MM.1S (cell line): Measurements from ENCODE around the gene CHN2.

Source experiments
- DNase-seq: peaks from one replicate; pipeline ENCODE4 v3.0.0-alpha.2; 2015
- H2AFZ ChIP-seq: fragments of 300-600 bp; sonication (generic); 2 replicates; pipeline ENCODE4 v1.6.0; 2016; ENCODE audit warnings: antibody characterized with exemption, low read length
- H3F3A ChIP-seq: fragments of 300-600 bp; sonication (generic); 2 replicates; pipeline ENCODE4 v1.6.1; 2016; ENCODE audit warnings: mild to moderate bottlenecking, antibody characterized with exemption, low read length, moderate library complexity, mixed read lengths; ENCODE audit not compliant: insufficient read depth
- H3K27ac ChIP-seq: fragments of 300-600 bp; sonication (generic); 2 replicates; pipeline ENCODE4 v1.5.1; 2016; ENCODE audit warnings: mild to moderate bottlenecking, low read length
- H3K27me3 ChIP-seq: fragments of 300-600 bp; sonication (generic); replicated peaks from 2 replicates; pipeline ENCODE4 v1.6.0; 2016; ENCODE audit warnings: low read length; ENCODE audit not compliant: insufficient read depth
- H3K36me3 ChIP-seq: fragments of 300-600 bp; sonication (generic); replicated peaks from 2 replicates; pipeline ENCODE4 v1.6.1; 2016; ENCODE audit warnings: mild to moderate bottlenecking, low read length, mixed read lengths; ENCODE audit not compliant: insufficient read depth
- H3K4me1 ChIP-seq: fragments of 300-600 bp; sonication (generic); 2 replicates; pipeline ENCODE4 v1.6.1; 2016; ENCODE audit warnings: low read length, mixed read lengths
- H3K4me2 ChIP-seq: fragments of 300-600 bp; sonication (generic); 2 replicates; pipeline ENCODE4 v1.6.0; 2016; ENCODE audit warnings: low read depth, low read length
- H3K4me3 ChIP-seq: fragments of 300-600 bp; sonication (generic); 2 replicates; pipeline ENCODE4 v1.5.1; 2016; ENCODE audit warnings: low read length, mixed read lengths
- H3K79me2 ChIP-seq: fragments of 300-600 bp; sonication (generic); 2 replicates; pipeline ENCODE4 v1.6.1; 2016; ENCODE audit warnings: mixed run types, low read length, mixed read lengths
- H3K9ac ChIP-seq: fragments of 300-600 bp; sonication (generic); 2 replicates; pipeline ENCODE4 v1.6.1; 2016; ENCODE audit warnings: low read length, mixed read lengths
- H3K9me2 ChIP-seq: fragments of 300-600 bp; sonication (generic); replicated peaks from 2 replicates; pipeline ENCODE4 v1.6.1; 2016; ENCODE audit warnings: mild to moderate bottlenecking, low read length, mixed read lengths; ENCODE audit not compliant: insufficient read depth
- H3K9me3 ChIP-seq: fragments of 300-600 bp; sonication (generic); replicated peaks from 2 replicates; pipeline ENCODE4 v1.6.1; 2016; ENCODE audit warnings: mild to moderate bottlenecking, low read length, mixed read lengths; ENCODE audit not compliant: insufficient read depth
- H4K20me1 ChIP-seq: fragments of 300-600 bp; sonication (generic); 2 replicates; pipeline ENCODE4 v1.6.1; 2016; ENCODE audit warnings: mild to moderate bottlenecking, low read length, moderate library complexity, mixed read lengths; ENCODE audit not compliant: insufficient read depth
- EZH2 ChIP-seq: fragments of 300-600 bp; sonication (generic); optimal IDR thresholded peaks from 2 replicates; pipeline ENCODE3; 2017; ENCODE audit warnings: low read depth, mild to moderate bottlenecking, antibody characterized with exemption, low read length, mixed read lengths
- EZH2phosphoT487 ChIP-seq: fragments of 300-600 bp; sonication (generic); IDR thresholded peaks from 2 replicates; pipeline ENCODE4 v1.6.1; 2018; ENCODE audit warnings: antibody characterized with exemption, low read length
- TF ChIP-seq, protein P1 (sequence below): fragments of 300-600 bp; sonication (generic); IDR thresholded peaks from 2 replicates; pipeline ENCODE4 v1.5.1; 2016; ENCODE audit warnings: antibody characterized with exemption, low read length, mixed read lengths

The CHN2 gene

GRCh38 chr7:29381206-29382094, 186.9 kb downstream of the CHN2 start:
- Histone ChIP-seq H3K27ac (no peak overlapping the region), H3F3A (no peaks in the 10 kb centered on the region), H3K4me3 (no peak overlapping the region), H3K4me2 (no peak overlapping the region), H3K9ac (no peak overlapping the region), H3K36me3 (no peaks in the 10 kb centered on the region), H3K4me1 (no peaks in the 10 kb centered on the region), H4K20me1 (no peaks in the 10 kb centered on the region), H2AFZ (no peak overlapping the region), H3K9me3 (no peaks in the 10 kb centered on the region), H3K9me2 (no peaks in the 10 kb centered on the region), H3K27me3 (no peaks in the 10 kb centered on the region), H3K79me2 (no peaks in the 10 kb centered on the region)
- TF ChIP-seq EZH2phosphoT487, result no peak
- TF ChIP-seq, protein P1, sequence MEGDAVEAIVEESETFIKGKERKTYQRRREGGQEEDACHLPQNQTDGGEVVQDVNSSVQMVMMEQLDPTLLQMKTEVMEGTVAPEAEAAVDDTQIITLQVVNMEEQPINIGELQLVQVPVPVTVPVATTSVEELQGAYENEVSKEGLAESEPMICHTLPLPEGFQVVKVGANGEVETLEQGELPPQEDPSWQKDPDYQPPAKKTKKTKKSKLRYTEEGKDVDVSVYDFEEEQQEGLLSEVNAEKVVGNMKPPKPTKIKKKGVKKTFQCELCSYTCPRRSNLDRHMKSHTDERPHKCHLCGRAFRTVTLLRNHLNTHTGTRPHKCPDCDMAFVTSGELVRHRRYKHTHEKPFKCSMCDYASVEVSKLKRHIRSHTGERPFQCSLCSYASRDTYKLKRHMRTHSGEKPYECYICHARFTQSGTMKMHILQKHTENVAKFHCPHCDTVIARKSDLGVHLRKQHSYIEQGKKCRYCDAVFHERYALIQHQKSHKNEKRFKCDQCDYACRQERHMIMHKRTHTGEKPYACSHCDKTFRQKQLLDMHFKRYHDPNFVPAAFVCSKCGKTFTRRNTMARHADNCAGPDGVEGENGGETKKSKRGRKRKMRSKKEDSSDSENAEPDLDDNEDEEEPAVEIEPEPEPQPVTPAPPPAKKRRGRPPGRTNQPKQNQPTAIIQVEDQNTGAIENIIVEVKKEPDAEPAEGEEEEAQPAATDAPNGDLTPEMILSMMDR, result no peak
- TF ChIP-seq EZH2, result no peak
- no peak for DNase-seq

- no peaks in the 10 kb centered on the region for H3K9me3 ChIP-seq
- no peaks in the 10 kb centered on the region for H4K20me1 ChIP-seq
- H3K4me1 ChIP-seq, result no peaks in the 10 kb centered on the region
- TF ChIP-seq, protein P1, result no peak
- TF ChIP-seq EZH2, result no peak
- TF ChIP-seq EZH2phosphoT487, result no peak
- H3K9me2 ChIP-seq, result no peaks in the 10 kb centered on the region
- H3K79me2 ChIP-seq, result no peaks in the 10 kb centered on the region
- no peak overlapping the region for H2AFZ ChIP-seq
- H3K27me3 ChIP-seq, result no peaks in the 10 kb centered on the region
- no peak overlapping the region for H3K4me3 ChIP-seq
- no peaks in the 10 kb centered on the region for H3F3A ChIP-seq
- no peak overlapping the region for H3K9ac ChIP-seq
- no peak overlapping the region for H3K27ac ChIP-seq
- no peak for DNase-seq
- no peaks in the 10 kb centered on the region for H3K36me3 ChIP-seq
- H3K4me2 ChIP-seq, result no peak overlapping the region
Measured at GRCh38 chr7:29384277-29384676, 189.7 kb downstream of the CHN2 start.

GRCh38 chr7:29385214-29385814, 190.7 kb downstream of the CHN2 start:
- no peaks in the 10 kb centered on the region for H3K36me3 ChIP-seq
- H2AFZ ChIP-seq, result no peak overlapping the region
- TF ChIP-seq EZH2 (no peak), EZH2phosphoT487 (no peak)
- TF ChIP-seq, protein P1, result no peak
- no peaks in the 10 kb centered on the region for H3K79me2 ChIP-seq
- H3K27me3 ChIP-seq, result no peaks in the 10 kb centered on the region
- no peak overlapping the region for H3K4me3 ChIP-seq
- H3K9me3 ChIP-seq, result no peaks in the 10 kb centered on the region
- H3F3A ChIP-seq, result no peaks in the 10 kb centered on the region
- no peaks in the 10 kb centered on the region for H3K9me2 ChIP-seq
- DNase-seq, result no peak
- H3K9ac ChIP-seq, result no peak overlapping the region
- no peaks in the 10 kb centered on the region for H4K20me1 ChIP-seq
- H3K4me2 ChIP-seq, result no peak overlapping the region
- H3K4me1 ChIP-seq, result no peaks in the 10 kb centered on the region
- no peak overlapping the region for H3K27ac ChIP-seq
